ENCODE data around the gene USE1.

Gene USE1

GRCh38 chr19:17249887-17250548 lies 34.9 kb downstream of the USE1 start:
- H3K9me3 ChIP-seq (ENCODE audit: low read length), result no peaks in the 10 kb centered on the region

GRCh38 chr19:17254636-17255035 lies 39.5 kb downstream of the USE1 start:
- Histone ChIP-seq H3K4me3 (ENCODE audit: low read depth in 1 of 2, low read length in 2 of 2) (no peak overlapping the region), H3K9ac (ENCODE audit: low read length) (no peak overlapping the region), H3K9me3 (ENCODE audit: low read length) (no peaks in the 10 kb centered on the region), H3K27ac (ENCODE audit: low read depth, low read length) (no peak overlapping the region), H3K4me1 (ENCODE audit: insufficient read depth, low read length) (no peaks in the 10 kb centered on the region), H3K36me3 (ENCODE audit: insufficient read depth, low read length) (no peaks in the 10 kb centered on the region), H3K27me3 (ENCODE audit: control insufficient read depth in 1 of 2, insufficient read depth in 2 of 2, low read length in 2 of 2) (no peaks in the 10 kb centered on the region)

More at GRCh38 chr19:17249887-17250548, 34.9 kb downstream of the USE1 start:
- H3K27ac ChIP-seq (ENCODE audit: low read depth, low read length), result no peak overlapping the region
- no peak overlapping the region for H3K9ac ChIP-seq (ENCODE audit: low read length)
- H3K4me1 ChIP-seq (ENCODE audit: insufficient read depth, low read length), result peaks cover 9% of the 10 kb centered on the region
- no peaks in the 10 kb centered on the region for H3K27me3 ChIP-seq (ENCODE audit: control insufficient read depth in 1 of 2, insufficient read depth in 2 of 2, low read length in 2 of 2)
- H3K36me3 ChIP-seq (ENCODE audit: insufficient read depth, low read length), result no peaks in the 10 kb centered on the region
- H3K4me3 ChIP-seq (ENCODE audit: low read depth in 1 of 2, low read length in 2 of 2), result no peak overlapping the region

GRCh38 chr19:17255150-17255621 lies 40.0 kb downstream of the USE1 start:
- Histone ChIP-seq H3K27ac (ENCODE audit: low read depth, low read length) (no peak overlapping the region), H3K4me3 (ENCODE audit: low read depth in 1 of 2, low read length in 2 of 2) (no peak overlapping the region), H3K27me3 (ENCODE audit: control insufficient read depth in 1 of 2, insufficient read depth in 2 of 2, low read length in 2 of 2) (no peaks in the 10 kb centered on the region), H3K36me3 (ENCODE audit: insufficient read depth, low read length) (no peaks in the 10 kb centered on the region), H3K9me3 (ENCODE audit: low read length) (no peaks in the 10 kb centered on the region), H3K4me1 (ENCODE audit: insufficient read depth, low read length) (no peaks in the 10 kb centered on the region), H3K9ac (ENCODE audit: low read length) (no peak overlapping the region)

GRCh38 chr19:17256130-17256529 lies 41.0 kb downstream of the USE1 start:
- no peak overlapping the region for H3K27ac ChIP-seq (ENCODE audit: low read depth, low read length)
- H3K9ac ChIP-seq (ENCODE audit: low read length), result no peak overlapping the region
- H3K4me3 ChIP-seq (ENCODE audit: low read depth in 1 of 2, low read length in 2 of 2), result no peak overlapping the region
- no peaks in the 10 kb centered on the region for H3K27me3 ChIP-seq (ENCODE audit: control insufficient read depth in 1 of 2, insufficient read depth in 2 of 2, low read length in 2 of 2)
- H3K9me3 ChIP-seq (ENCODE audit: low read length), result no peaks in the 10 kb centered on the region
- H3K36me3 ChIP-seq (ENCODE audit: insufficient read depth, low read length), result no peaks in the 10 kb centered on the region
- no peaks in the 10 kb centered on the region for H3K4me1 ChIP-seq (ENCODE audit: insufficient read depth, low read length)

DNA sequence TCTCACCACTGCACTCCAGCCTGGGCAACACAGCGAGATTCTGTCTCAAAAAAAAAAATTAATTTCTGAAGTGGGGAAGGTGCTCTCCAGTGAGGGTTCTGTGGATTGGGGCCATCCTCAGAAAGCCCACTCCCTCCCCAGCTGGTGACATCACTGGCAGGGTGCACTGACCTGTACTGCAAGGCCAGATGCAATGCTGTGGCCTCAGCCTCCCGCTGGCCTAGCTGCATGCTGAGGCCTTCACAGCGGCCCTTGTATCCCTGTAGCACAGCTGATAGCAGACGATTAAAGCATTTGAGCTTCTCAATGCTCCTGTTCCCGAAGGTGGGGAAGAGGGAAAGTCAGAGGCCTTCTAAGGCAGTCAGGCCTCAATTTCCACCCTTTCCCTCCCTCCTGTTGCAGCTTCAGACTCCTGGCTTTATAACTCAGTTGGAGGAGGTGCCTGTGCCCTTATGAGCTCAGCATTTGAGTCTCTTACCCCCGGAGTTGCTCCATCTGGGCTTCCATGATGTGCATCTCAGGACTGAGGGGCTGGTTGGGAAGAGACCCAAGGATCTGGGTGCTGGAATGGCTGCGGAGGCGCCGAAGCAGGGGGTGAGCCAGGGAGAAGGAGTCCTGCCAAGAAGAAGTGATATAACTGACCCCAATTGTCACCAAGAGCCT lies 44.1 kb downstream of the USE1 start:
- no peaks in the 10 kb centered on the region for H3K9me3 ChIP-seq (ENCODE audit: low read length)

GRCh38 chr19:17259934-17260333 lies 44.8 kb downstream of the USE1 start:
- H3K4me1 ChIP-seq (ENCODE audit: insufficient read depth, low read length), result no peaks in the 10 kb centered on the region
- no peaks in the 10 kb centered on the region for H3K27me3 ChIP-seq (ENCODE audit: control insufficient read depth in 1 of 2, insufficient read depth in 2 of 2, low read length in 2 of 2)
- H3K27ac ChIP-seq (ENCODE audit: low read depth, low read length), result no peak overlapping the region
- no peaks in the 10 kb centered on the region for H3K9me3 ChIP-seq (ENCODE audit: low read length)
- H3K36me3 ChIP-seq (ENCODE audit: insufficient read depth, low read length), result no peaks in the 10 kb centered on the region
- H3K9ac ChIP-seq (ENCODE audit: low read length), result no peak overlapping the region
- no peak overlapping the region for H3K4me3 ChIP-seq (ENCODE audit: low read depth in 1 of 2, low read length in 2 of 2)

More for the DNA sequence above, 44.1 kb downstream of the USE1 start:
- H3K4me3 ChIP-seq (ENCODE audit: low read depth in 1 of 2, low read length in 2 of 2), result no peak overlapping the region
- no peaks in the 10 kb centered on the region for H3K36me3 ChIP-seq (ENCODE audit: insufficient read depth, low read length)
- no peaks in the 10 kb centered on the region for H3K27me3 ChIP-seq (ENCODE audit: control insufficient read depth in 1 of 2, insufficient read depth in 2 of 2, low read length in 2 of 2)
- no peak overlapping the region for H3K9ac ChIP-seq (ENCODE audit: low read length)
- H3K27ac ChIP-seq (ENCODE audit: low read depth, low read length), result no peak overlapping the region
- H3K4me1 ChIP-seq (ENCODE audit: insufficient read depth, low read length), result no peaks in the 10 kb centered on the region

GRCh38 chr19:17260842-17261325 lies 45.7 kb downstream of the USE1 start:
- Histone ChIP-seq H3K27ac (ENCODE audit: low read depth, low read length) (no peak overlapping the region), H3K9me3 (ENCODE audit: low read length) (no peaks in the 10 kb centered on the region), H3K9ac (ENCODE audit: low read length) (no peak overlapping the region)

DNA sequence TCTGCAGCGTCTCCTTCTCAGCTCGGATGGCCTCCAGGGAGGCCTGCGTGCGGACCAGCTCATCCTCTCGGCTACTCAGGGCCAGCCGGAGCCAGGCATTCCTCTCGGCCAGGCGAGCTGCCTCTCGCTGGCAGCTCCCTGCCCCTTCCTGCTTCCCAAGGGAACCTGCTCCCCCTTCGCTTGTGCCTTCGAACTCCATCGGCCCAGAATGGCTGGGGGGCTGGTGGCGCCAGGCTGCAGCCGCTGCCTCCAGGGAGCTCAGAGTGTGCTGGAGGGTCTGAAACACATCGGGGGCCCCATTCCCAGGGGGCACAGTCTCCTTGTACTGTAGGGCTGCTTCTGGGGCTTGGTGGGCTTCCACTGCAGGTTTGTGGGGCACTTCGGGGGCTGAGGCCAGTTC lies 47.4 kb downstream of the USE1 start:
- H3K27ac ChIP-seq (ENCODE audit: low read depth, low read length), result no peak overlapping the region
- no peaks in the 10 kb centered on the region for H3K27me3 ChIP-seq (ENCODE audit: control insufficient read depth in 1 of 2, insufficient read depth in 2 of 2, low read length in 2 of 2)
- peaks cover 3% of the 10 kb centered on the region for H3K4me1 ChIP-seq (ENCODE audit: insufficient read depth, low read length)
- no peaks in the 10 kb centered on the region for H3K9me3 ChIP-seq (ENCODE audit: low read length)
- H3K9ac ChIP-seq (ENCODE audit: low read length), result no peak overlapping the region
- H3K36me3 ChIP-seq (ENCODE audit: insufficient read depth, low read length), result no peaks in the 10 kb centered on the region
- H3K4me3 ChIP-seq (ENCODE audit: low read depth in 1 of 2, low read length in 2 of 2), result no peak overlapping the region

More at GRCh38 chr19:17260842-17261325, 45.7 kb downstream of the USE1 start:
- H3K4me3 ChIP-seq (ENCODE audit: low read depth in 1 of 2, low read length in 2 of 2), result no peak overlapping the region
- no peaks in the 10 kb centered on the region for H3K36me3 ChIP-seq (ENCODE audit: insufficient read depth, low read length)
- H3K27me3 ChIP-seq (ENCODE audit: control insufficient read depth in 1 of 2, insufficient read depth in 2 of 2, low read length in 2 of 2), result no peaks in the 10 kb centered on the region
- H3K4me1 ChIP-seq (ENCODE audit: insufficient read depth, low read length), result no peaks in the 10 kb centered on the region

DNA sequence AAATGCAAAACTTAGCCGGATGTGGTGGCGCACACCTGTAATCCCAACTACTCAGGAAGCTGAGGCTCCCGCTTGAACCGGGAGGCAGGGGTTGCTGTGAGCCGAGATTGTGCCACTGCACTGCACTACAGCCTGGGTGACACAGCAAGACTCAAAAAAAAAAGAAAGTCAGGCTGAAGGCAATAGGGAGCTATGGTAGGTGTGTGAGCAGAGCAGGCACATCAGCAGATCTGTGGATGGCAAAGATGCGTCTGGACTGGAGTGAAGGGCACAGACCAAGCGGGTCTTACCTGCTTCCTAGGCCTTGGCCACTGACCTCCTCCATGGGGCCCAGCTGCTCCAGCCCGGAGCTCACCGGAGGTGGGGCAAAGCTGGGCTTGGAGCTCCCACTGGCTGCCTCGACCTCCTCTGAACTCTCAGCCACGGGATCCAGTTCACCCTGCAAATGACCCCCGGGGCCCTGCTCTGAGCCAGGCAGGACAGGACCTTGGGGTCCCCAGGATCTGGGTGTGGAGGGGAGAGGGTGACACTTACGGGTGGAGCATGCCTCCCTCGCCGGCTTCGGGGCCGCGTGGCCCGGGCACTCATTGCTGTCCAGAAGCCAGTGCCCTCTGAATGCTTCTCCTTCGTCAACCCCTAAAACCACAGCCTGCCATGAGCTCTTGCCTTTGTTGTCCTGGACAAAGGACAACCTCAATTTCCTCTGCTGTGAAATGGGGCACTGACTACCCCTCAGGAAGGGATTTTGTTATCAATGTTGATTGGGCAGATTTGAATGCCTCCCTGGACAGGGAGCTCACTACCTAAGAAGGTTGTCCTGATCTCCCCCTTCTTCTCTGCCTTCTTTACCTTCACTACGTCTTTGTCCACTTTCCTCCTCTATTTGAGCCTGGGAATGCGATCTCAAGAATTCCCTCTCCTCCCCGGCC lies 48.8 kb downstream of the USE1 start:
- Histone ChIP-seq H3K9me3 (ENCODE audit: low read length) (no peaks in the 10 kb centered on the region), H3K4me1 (ENCODE audit: insufficient read depth, low read length) (peaks cover 9% of the 10 kb centered on the region), H3K27ac (ENCODE audit: low read depth, low read length) (no peak overlapping the region), H3K9ac (ENCODE audit: low read length) (no peak overlapping the region), H3K36me3 (ENCODE audit: insufficient read depth, low read length) (no peaks in the 10 kb centered on the region), H3K27me3 (ENCODE audit: control insufficient read depth in 1 of 2, insufficient read depth in 2 of 2, low read length in 2 of 2) (no peaks in the 10 kb centered on the region), H3K4me3 (ENCODE audit: low read depth in 1 of 2, low read length in 2 of 2) (no peak overlapping the region)

DNA sequence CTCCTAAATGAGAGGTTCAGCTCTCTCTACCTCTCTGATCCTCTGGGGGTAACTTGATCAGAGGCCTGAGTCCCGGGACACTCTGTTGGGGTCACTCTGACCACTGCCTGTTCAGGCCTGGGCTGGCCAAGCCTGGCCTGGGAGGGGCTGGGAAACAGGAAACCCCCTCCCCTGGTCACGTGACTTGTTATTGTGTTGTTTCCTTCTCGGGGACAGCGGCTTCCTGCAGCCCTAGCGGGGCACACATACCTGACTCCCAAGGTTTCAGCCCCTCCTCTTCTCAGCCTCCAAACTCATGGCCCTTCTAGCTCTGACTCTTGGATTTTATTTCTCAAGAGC lies 49.5 kb downstream of the USE1 start, which contains the start of gene USHBP1:
Gene USHBP1, minus strand, starts transcription at position 105 of the 339 bp plus-strand sequence. CDS start 446 bp downstream, outside the sequence.
- Histone ChIP-seq H3K9ac (ENCODE audit: low read length) (no peak within 1 kb of the TSS), H3K27ac (ENCODE audit: low read depth, low read length) (no peak within 1 kb of the TSS), H3K36me3 (ENCODE audit: insufficient read depth, low read length) (no peaks in the 10 kb centered on the region), H3K9me3 (ENCODE audit: low read length) (no peaks in the 10 kb centered on the region), H3K4me1 (ENCODE audit: insufficient read depth, low read length) (peaks cover 9% of the 10 kb centered on the region), H3K4me3 (ENCODE audit: low read depth in 1 of 2, low read length in 2 of 2) (no peak within 1 kb of the TSS), H3K27me3 (ENCODE audit: control insufficient read depth in 1 of 2, insufficient read depth in 2 of 2, low read length in 2 of 2) (no peaks in the 10 kb centered on the region)

DNA sequence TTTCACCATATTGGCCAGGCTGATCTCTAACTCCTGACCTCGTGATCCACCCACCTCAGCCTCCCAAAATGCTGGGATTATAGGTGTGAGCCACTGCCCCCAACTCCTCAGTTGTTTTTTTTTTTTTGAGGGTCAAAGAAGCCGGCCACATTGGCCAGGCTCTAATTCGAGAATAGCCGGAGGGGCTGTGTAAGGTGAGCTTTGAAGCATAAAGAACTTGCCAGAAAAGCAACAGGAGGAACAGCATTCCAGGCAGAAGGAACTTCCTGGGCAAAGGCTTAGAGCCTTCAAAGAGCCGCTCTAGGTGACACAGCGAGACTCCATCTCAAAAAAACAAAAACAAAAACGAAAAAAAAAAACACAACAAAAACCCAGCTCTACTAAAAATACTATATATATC lies 50.9 kb downstream of the USE1 start:
- no peak overlapping the region for H3K4me3 ChIP-seq (ENCODE audit: low read depth in 1 of 2, low read length in 2 of 2)
- peaks cover 5% of the 10 kb centered on the region for H3K36me3 ChIP-seq (ENCODE audit: insufficient read depth, low read length)
- H3K4me1 ChIP-seq (ENCODE audit: insufficient read depth, low read length), result peaks cover 9% of the 10 kb centered on the region
- H3K9me3 ChIP-seq (ENCODE audit: low read length), result no peaks in the 10 kb centered on the region
- no peaks in the 10 kb centered on the region for H3K27me3 ChIP-seq (ENCODE audit: control insufficient read depth in 1 of 2, insufficient read depth in 2 of 2, low read length in 2 of 2)
- H3K9ac ChIP-seq (ENCODE audit: low read length), result no peak overlapping the region
- H3K27ac ChIP-seq (ENCODE audit: low read depth, low read length), result no peak overlapping the region
